Caki2 (cell line): ENCODE data around the gene DEPDC7. TPM values are rescaled to one million over a fixed set of nuclear protein-coding genes. Genes with fewer than 3 reads are reported as not detected.

ENCODE experiments used
- total RNA-seq: library from RNA; depleted of rRNA; stranded (reverse); fragments of >200 nt; shearing (Covaris generic); gene quantifications from 2 replicates; pipeline ENCODE4 v1.2.3, GENCODE V29; 2014; ENCODE audit warnings: low replicate concordance; rRNA removed

The DEPDC7 gene
- total RNA-seq, 1 experiment from 2014 or later, result 2.4 TPM

Other genes with a start within 250 kb of the DEPDC7 start
- not detected in 2 replicates for gene CCDC73, start 221.2 kb upstream of the DEPDC7 start, total RNA-seq
- gene PRRG4, start 186.0 kb upstream of the DEPDC7 start, total RNA-seq, result 2.3 and 2.6 TPM in 2 replicates
- 5.0 and 5.7 TPM in 2 replicates for gene QSER1, start 123.1 kb upstream of the DEPDC7 start, total RNA-seq
- gene TCP11L1, start 23.7 kb downstream of the DEPDC7 start, total RNA-seq, result 1.1 and 5.3 TPM in 2 replicates
- 7.5 and 12.0 TPM in 2 replicates for gene CSTF3, start 145.6 kb downstream of the DEPDC7 start, total RNA-seq
- 42.3 and 51.2 TPM in 2 replicates for gene HIPK3, start 241.5 kb downstream of the DEPDC7 start, total RNA-seq